Hepatocyte (in vitro differentiated cells): Measurements from ENCODE around the gene RASSF7. TPM values are rescaled to one million over a fixed set of nuclear protein-coding genes. Genes with fewer than 3 reads are reported as not detected.
"Not testable (repeated sequence)": the region's sequence is repeated elsewhere in the genome, so short reads cannot be mapped to it uniquely, and the experiment has no call there.

Experiments
- DNase-seq: peaks from one replicate; pipeline ENCODE4 v3.0.0-alpha.2; 2016; ENCODE audit warnings: low spot score
- H2AFZ ChIP-seq: fragments of 200-600 bp; sonication (generic); 2 replicates; pipeline ENCODE4 v1.6.0; 2016; ENCODE audit warnings: antibody characterized with exemption, mild to moderate bottlenecking
- H3K27ac ChIP-seq: fragments of 200-600 bp; sonication (generic); 2 replicates; pipeline ENCODE4 v1.5.1; 2016; ENCODE audit warnings: mild to moderate bottlenecking
- H3K27me3 ChIP-seq: fragments of 200-600 bp; sonication (generic); 2 replicates; pipeline ENCODE4 v1.6.1; 2016
- H3K36me3 ChIP-seq: fragments of 200-600 bp; sonication (generic); replicated peaks from 2 replicates; pipeline ENCODE4 v1.5.1; 2016; ENCODE audit warnings: low read depth; ENCODE audit not compliant: insufficient read depth
- H3K4me1 ChIP-seq: fragments of 200-600 bp; sonication (generic); 2 replicates; pipeline ENCODE4 v1.5.1; 2016; ENCODE audit warnings: mild to moderate bottlenecking, moderate library complexity; ENCODE audit not compliant: insufficient read depth
- H3K4me2 ChIP-seq: fragments of 200-600 bp; sonication (generic); 2 replicates; pipeline ENCODE4 v1.6.0; 2016
- H3K4me3 ChIP-seq: fragments of 200-600 bp; sonication (generic); 2 replicates; pipeline ENCODE4 v1.5.1; 2016; ENCODE audit warnings: mild to moderate bottlenecking
- H3K79me2 ChIP-seq: fragments of 200-600 bp; sonication (generic); 2 replicates; pipeline ENCODE4 v1.6.0; 2017; ENCODE audit warnings: mild to moderate bottlenecking
- H3K9me2 ChIP-seq: fragments of 200-600 bp; sonication (generic); replicated peaks from 2 replicates; pipeline ENCODE4 v1.6.0; 2017; ENCODE audit warnings: mild to moderate bottlenecking; ENCODE audit not compliant: insufficient read depth
- H3K9me3 ChIP-seq: fragments of 200-600 bp; sonication (generic); 2 replicates; pipeline ENCODE4 v1.5.1; 2016; ENCODE audit warnings: low read depth, mild to moderate bottlenecking
- H4K20me1 ChIP-seq: fragments of 200-600 bp; sonication (generic); 2 replicates; pipeline ENCODE4 v1.6.0; 2016; ENCODE audit warnings: mild to moderate bottlenecking; ENCODE audit not compliant: insufficient read depth, poor library complexity, severe bottlenecking
- EZH2 ChIP-seq: fragments of 200-600 bp; sonication (generic); IDR thresholded peaks from 2 replicates; pipeline ENCODE4 v1.6.1; 2016; ENCODE audit warnings: antibody characterized with exemption, mild to moderate bottlenecking, borderline replicate concordance
- EZH2phosphoT487 ChIP-seq: fragments of 200-600 bp; sonication (generic); IDR thresholded peaks from one replicate; pipeline ENCODE4 v1.6.1; 2018; ENCODE audit warnings: antibody characterized with exemption, mild to moderate bottlenecking, low read depth, moderate library complexity; ENCODE audit not compliant: unreplicated experiment, severe bottlenecking
- WGBS: methylation state at CpG from one replicate; pipeline ENCODE4 v1.1.6; 2016; ENCODE audit warnings: low lambda C conversion rate; ENCODE audit errors: missing lambda C conversion rate; 5-methylcytosine and 5-hydroxymethylcytosine counted together
- polyA plus RNA-seq: library from polyadenylated mRNA; unstranded; fragments of >200 nt; fragmentation: Nextera tagmentation; extraction: Ambion mirVana; gene quantifications from 2 replicates; pipeline ENCODE4 v1.2.1, GENCODE V29; 2016
- total RNA-seq: library from RNA; depleted of rRNA; stranded (reverse); fragments of >200 nt; gene quantifications from 2 replicates; pipeline ENCODE4 v1.2.3, GENCODE V29; 2014
- TF ChIP-seq, protein P1 (sequence below): fragments of 200-600 bp; sonication (generic); IDR thresholded peaks from 2 replicates; pipeline ENCODE4 v1.5.1; 2016; ENCODE audit warnings: antibody characterized with exemption, mild to moderate bottlenecking; ENCODE audit not compliant: poor library complexity

The RASSF7 gene
- total and polyA plus RNA-seq, 2 experiments from 2014 or later, result 75.8 to 104 TPM

DNA sequence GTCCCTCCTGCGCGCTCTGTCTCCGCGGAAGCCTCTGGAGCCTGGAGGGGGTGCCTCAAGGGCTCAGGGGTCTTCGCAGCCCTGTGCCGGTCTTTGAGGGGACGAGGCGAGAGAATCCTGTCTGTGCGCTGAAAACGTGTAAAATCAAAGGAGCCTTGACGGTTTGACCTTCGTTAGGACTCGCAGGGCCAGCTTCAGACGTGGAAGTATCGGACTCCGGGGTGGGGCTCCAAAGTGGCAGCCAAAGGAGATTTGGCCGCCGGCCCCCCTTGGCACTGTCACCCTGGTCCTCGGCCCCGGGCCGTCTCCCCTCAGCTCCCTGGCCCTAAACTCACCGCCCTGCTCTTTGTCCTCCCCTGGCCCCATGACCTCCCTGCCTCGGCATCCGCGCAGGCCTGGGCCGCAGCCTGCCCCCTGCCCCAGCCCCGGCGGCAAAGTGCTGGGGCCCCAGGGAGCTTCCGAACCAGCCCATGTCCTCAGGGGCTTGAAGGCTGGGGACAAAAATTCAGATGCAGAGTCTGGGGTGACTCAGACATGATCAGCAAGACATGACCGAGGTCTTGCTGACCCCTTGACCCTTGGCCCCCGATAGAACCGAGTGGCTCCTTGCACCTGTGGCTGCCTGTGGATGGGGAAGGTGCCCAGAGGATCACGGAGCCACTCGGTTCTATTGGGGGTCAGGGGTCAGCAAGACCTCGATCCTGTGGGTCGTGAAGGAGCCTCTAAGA lies 8.6 kb downstream of the RASSF7 start:
- Histone ChIP-seq H3K36me3 (no peaks in the 10 kb centered on the region), H3K4me2 (peak overlapping the region; percentile 99), H3K9me2 (no peaks in the 10 kb centered on the region), H2AFZ (no peak overlapping the region), H4K20me1 (no peaks in the 10 kb centered on the region), H3K79me2 (no peaks in the 10 kb centered on the region), H3K27ac (peak overlapping the region; percentile 81), H3K9me3 (no peaks in the 10 kb centered on the region), H3K4me1 (peaks cover 22% of the 10 kb centered on the region), H3K4me3 (peak overlapping the region; percentile 64), H3K27me3 (no peaks in the 10 kb centered on the region)
- peak; percentile 14 for DNase-seq
- TF ChIP-seq EZH2phosphoT487, result no peak
- TF ChIP-seq, protein P1, sequence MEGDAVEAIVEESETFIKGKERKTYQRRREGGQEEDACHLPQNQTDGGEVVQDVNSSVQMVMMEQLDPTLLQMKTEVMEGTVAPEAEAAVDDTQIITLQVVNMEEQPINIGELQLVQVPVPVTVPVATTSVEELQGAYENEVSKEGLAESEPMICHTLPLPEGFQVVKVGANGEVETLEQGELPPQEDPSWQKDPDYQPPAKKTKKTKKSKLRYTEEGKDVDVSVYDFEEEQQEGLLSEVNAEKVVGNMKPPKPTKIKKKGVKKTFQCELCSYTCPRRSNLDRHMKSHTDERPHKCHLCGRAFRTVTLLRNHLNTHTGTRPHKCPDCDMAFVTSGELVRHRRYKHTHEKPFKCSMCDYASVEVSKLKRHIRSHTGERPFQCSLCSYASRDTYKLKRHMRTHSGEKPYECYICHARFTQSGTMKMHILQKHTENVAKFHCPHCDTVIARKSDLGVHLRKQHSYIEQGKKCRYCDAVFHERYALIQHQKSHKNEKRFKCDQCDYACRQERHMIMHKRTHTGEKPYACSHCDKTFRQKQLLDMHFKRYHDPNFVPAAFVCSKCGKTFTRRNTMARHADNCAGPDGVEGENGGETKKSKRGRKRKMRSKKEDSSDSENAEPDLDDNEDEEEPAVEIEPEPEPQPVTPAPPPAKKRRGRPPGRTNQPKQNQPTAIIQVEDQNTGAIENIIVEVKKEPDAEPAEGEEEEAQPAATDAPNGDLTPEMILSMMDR, result no peak
- TF ChIP-seq EZH2, result no peak
- 58% methylated on average over 35 of the region's 36 CpGs for WGBS

DNA sequence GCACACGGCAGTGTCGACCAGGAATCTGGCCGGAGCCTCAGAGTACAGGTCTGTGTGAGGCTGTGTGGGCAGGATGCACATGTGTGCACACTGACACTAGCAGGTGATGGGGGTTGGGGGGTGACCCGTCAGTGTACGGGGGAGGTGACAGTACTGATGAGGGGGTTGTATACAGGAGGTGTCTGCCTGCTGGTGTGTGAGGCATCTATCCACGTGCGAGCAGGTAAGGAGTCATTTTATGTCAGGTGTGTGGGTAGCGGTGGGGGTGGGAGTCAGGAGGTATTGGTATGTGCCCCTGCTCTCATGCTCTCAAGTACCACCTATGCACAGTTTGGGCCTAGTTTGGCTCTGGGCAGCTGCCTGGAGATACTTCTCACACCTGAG lies 11.0 kb downstream of the RASSF7 start:
- H4K20me1 ChIP-seq, result no peaks in the 10 kb centered on the region
- no peaks in the 10 kb centered on the region for H3K36me3 ChIP-seq
- H3K4me1 ChIP-seq, result peaks cover 30% of the 10 kb centered on the region
- no peak overlapping the region for H3K4me2 ChIP-seq
- H3K27ac ChIP-seq, result no peak overlapping the region
- H3K9me2 ChIP-seq, result no peaks in the 10 kb centered on the region
- 62% methylated on average over 8 of the region's 8 CpGs for WGBS
- no peaks in the 10 kb centered on the region for H3K9me3 ChIP-seq
- no peak overlapping the region for H3K4me3 ChIP-seq
- H3K79me2 ChIP-seq, result peaks cover under 1% of the 10 kb centered on the region
- no peaks in the 10 kb centered on the region for H3K27me3 ChIP-seq
- TF ChIP-seq, protein P1, result no peak
- TF ChIP-seq EZH2 (no peak), EZH2phosphoT487 (no peak)
- H2AFZ ChIP-seq, result no peak overlapping the region
- no peak for DNase-seq

DNA sequence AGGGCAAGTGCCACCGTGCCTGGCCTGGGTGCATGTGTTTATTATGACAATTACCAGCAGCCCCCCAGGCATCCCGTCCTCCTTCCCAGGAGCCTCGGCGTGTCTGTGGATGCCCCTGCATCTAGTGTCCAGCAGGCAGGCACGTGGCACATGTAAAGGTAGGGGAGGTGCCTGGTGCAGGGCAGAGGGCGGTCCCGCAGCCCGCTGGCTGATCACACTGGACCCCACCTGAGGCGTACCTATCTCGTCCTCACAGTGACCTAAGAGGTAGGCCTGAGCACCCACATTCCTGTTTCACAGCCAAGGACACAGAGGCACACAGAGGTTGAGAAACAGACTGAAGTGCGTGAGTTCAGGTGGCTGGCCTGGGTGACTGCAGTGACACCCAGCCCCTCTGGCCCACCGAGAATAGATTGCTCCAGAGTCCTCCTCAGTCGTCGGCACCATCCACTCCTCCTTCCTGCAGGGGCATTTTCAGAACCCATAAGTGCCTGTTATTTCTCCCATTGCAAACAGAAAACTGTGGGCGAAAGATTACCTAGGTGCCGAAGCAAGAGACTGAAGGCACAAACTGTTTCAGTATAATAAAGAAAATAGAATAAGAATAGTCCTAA lies 12.5 kb downstream of the RASSF7 start:
- Histone ChIP-seq H3K9me2 (no peaks in the 10 kb centered on the region), H3K36me3 (no peaks in the 10 kb centered on the region), H3K27ac (no peak overlapping the region), H4K20me1 (peaks cover 12% of the 10 kb centered on the region), H3K4me3 (no peak overlapping the region), H3K4me2 (peak overlapping the region; percentile 99), H3K79me2 (peaks cover 15% of the 10 kb centered on the region), H3K27me3 (no peaks in the 10 kb centered on the region), H3K4me1 (peaks cover 34% of the 10 kb centered on the region), H2AFZ (no peak overlapping the region), H3K9me3 (no peaks in the 10 kb centered on the region)
- 91% methylated on average over 16 of the region's 16 CpGs for WGBS
- TF ChIP-seq, protein P1, result no peak
- TF ChIP-seq EZH2 (no peak), EZH2phosphoT487 (no peak)
- no peak for DNase-seq

DNA sequence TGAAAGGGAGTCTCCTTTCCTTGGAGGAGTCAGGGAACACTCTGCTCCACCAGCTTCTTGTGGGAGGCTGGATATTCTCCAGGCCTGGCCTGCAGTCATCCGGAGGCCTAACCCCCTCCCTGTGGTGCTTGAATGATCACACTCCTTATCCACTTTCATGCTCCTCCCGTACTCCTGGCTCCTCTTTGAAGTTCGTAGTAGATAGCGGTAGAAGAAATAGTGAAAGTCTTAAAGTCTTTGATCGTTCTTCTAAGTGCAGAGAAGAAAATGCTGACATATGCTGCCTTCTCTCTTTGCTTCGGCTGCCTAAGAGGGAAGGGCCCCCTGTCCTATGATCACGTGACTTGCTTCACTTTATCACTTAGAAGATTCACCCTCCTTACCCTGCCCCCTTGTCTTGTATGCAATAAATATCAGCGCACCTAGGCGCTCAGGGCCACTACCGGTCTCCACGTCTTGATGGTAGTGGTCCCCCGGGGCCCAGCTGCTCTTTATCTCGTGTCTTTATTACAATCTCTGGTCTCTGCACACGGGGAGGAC lies 13.3 kb downstream of the RASSF7 start:
- Histone ChIP-seq H3K79me2 (peaks cover 24% of the 10 kb centered on the region), H3K4me1 (peaks cover 40% of the 10 kb centered on the region), H3K4me2 (peak overlapping the region; percentile 99), H4K20me1 (peaks cover 20% of the 10 kb centered on the region)
- not testable (repeated sequence) for H3K9me3 ChIP-seq, H3K27me3 ChIP-seq, DNase-seq, H3K36me3 ChIP-seq, H3K4me3 ChIP-seq, H3K27ac ChIP-seq, H3K9me2 ChIP-seq, H2AFZ ChIP-seq
- 38% methylated on average over 14 of the region's 14 CpGs for WGBS
